GM12878 (cell line): ENCODE data around the gene MFSD12.

Source experiments
- CEBPB ChIP-seq, 2 experiments: fragments of 150-350 bp in 1 of 2; IDR thresholded peaks; 2 replicates each; pipeline ENCODE4 v1.6.1; 2012 to 2014; ENCODE audit warnings: low read depth in 2 of 2, low read length in 2 of 2, borderline replicate concordance in 1 of 2, inconsistent platforms in 1 of 2
- CTCF ChIP-seq, 3 experiments: IDR thresholded peaks in 2 of 3; conservative IDR thresholded peaks in 1 of 3; 2 replicates each; pipeline ENCODE4 v1.5.1; 2011; ENCODE audit warnings: low read depth in 3 of 3, low read length in 3 of 3, mild to moderate bottlenecking in 3 of 3, control low read depth in 2 of 3, moderate library complexity in 2 of 3, inconsistent platforms in 1 of 3, mixed read lengths in 1 of 3; ENCODE audit not compliant: control insufficient read depth in 2 of 3, insufficient read depth in 1 of 3; ENCODE audit errors: extremely low read depth in 1 of 3
- EP300 ChIP-seq, 2 experiments: fragments of 150-350 bp in 1 of 2; IDR thresholded peaks; 2 replicates each; pipeline ENCODE4 v1.6.1; 2011 to 2012; ENCODE audit warnings: low read depth in 2 of 2, low read length in 2 of 2, borderline replicate concordance in 1 of 2, improper control_type of control experiment in 1 of 2, inconsistent platforms in 1 of 2; ENCODE audit not compliant: control insufficient read depth in 1 of 2
- FOXM1 ChIP-seq: IDR thresholded peaks from 2 replicates; pipeline ENCODE4 v1.6.1; 2012; ENCODE audit warnings: low read depth, mild to moderate bottlenecking, inconsistent platforms, low read length, moderate library complexity
- IRF4 ChIP-seq: IDR thresholded peaks from 2 replicates; pipeline ENCODE4 v1.6.1; 2011; ENCODE audit warnings: low read depth, low read length
- JUNB ChIP-seq: IDR thresholded peaks from 2 replicates; pipeline ENCODE4 v1.6.1; 2016; ENCODE audit warnings: antibody characterized with exemption, mild to moderate bottlenecking
- POLR2A ChIP-seq: IDR thresholded peaks from 2 replicates; pipeline ENCODE4 v1.6.1; 2011; ENCODE audit warnings: low read depth, mild to moderate bottlenecking, low read length
- RCOR1 ChIP-seq: conservative IDR thresholded peaks from 2 replicates; pipeline ENCODE4 v1.6.1; 2012; ENCODE audit warnings: low read depth, low read length, improper control_type of control experiment
- RELB ChIP-seq: fragments of 450-650 bp; IDR thresholded peaks from 2 replicates; pipeline ENCODE4 v1.6.1; 2017; ENCODE audit warnings: low read depth, mild to moderate bottlenecking, moderate library complexity
- REST ChIP-seq: IDR thresholded peaks from 2 replicates; pipeline ENCODE4 v1.6.1; 2012; ENCODE audit warnings: mild to moderate bottlenecking, low read depth, low read length
- TAF1 ChIP-seq: IDR thresholded peaks from 2 replicates; pipeline ENCODE4 v1.6.1; 2011; ENCODE audit warnings: mild to moderate bottlenecking, low read depth, low read length, borderline replicate concordance
- ZBED1 ChIP-seq: IDR thresholded peaks from 2 replicates; pipeline ENCODE4 v1.6.1; 2016; ENCODE audit warnings: borderline replicate concordance
- ZNF384 ChIP-seq: IDR thresholded peaks from 2 replicates; pipeline ENCODE4 v1.6.1; 2012; ENCODE audit warnings: low read depth, mild to moderate bottlenecking, low read length, improper control_type of control experiment, borderline replicate concordance

- TF ChIP-seq CTCF (IDR thresholded peaks at IDR 0.05 in 2 of 3, conservative IDR thresholded peaks at IDR 0.05 in 1 of 3; ENCODE audit: control insufficient read depth in 2 of 3, extremely low read depth in 1 of 3, insufficient read depth in 1 of 3, low read depth in 3 of 3, low read length in 3 of 3), result no peak
- TF ChIP-seq TAF1, result no peak
- TF ChIP-seq ZNF384, result no peak
- no peak for TF ChIP-seq IRF4
- no peak for TF ChIP-seq RELB
- 0 out of 2 replicates have a peak, but pooled peaks have one; percentile 34 for TF ChIP-seq POLR2A
- no peak for TF ChIP-seq JUNB
- no peak for TF ChIP-seq FOXM1
- no peak for TF ChIP-seq REST
- no peak for TF ChIP-seq RCOR1
- no peak for TF ChIP-seq EP300 (IDR thresholded peaks at IDR 0.05; ENCODE audit: borderline replicate concordance in 1 of 2, control insufficient read depth in 1 of 2, low read depth in 2 of 2, low read length in 2 of 2)
- no peak for TF ChIP-seq ZBED1
- TF ChIP-seq CEBPB (IDR thresholded peaks at IDR 0.05; ENCODE audit: borderline replicate concordance in 1 of 2, low read depth in 2 of 2, low read length in 2 of 2), result no peak
Measured at GRCh38 chr19:3524904-3525451, 32.4 kb downstream of the MFSD12 start.
